Uterus (tissue), 2 donors: ENCODE data around the gene COL15A1.

Experiments
- POLR2A ChIP-seq, 2 donors: fragments of 450-650 bp; IDR thresholded peaks; one replicate each; pipeline ENCODE4 v1.6.1; 2016; ENCODE audit warnings: antibody characterized with exemption in 2 of 2, mild to moderate bottlenecking in 1 of 2, moderate library complexity in 1 of 2
- TF ChIP-seq, protein P1 (sequence below), 4 experiments: fragments of 200-600 bp in 2 of 4; fragments of 450-650 bp in 2 of 4; sonication (generic) in 2 of 4; IDR thresholded peaks; one replicate each; pipeline ENCODE4 v1.5.1; 2016 to 2019; ENCODE audit warnings: antibody characterized with exemption in 4 of 4, mild to moderate bottlenecking in 2 of 4, moderate library complexity in 1 of 4

DNA sequence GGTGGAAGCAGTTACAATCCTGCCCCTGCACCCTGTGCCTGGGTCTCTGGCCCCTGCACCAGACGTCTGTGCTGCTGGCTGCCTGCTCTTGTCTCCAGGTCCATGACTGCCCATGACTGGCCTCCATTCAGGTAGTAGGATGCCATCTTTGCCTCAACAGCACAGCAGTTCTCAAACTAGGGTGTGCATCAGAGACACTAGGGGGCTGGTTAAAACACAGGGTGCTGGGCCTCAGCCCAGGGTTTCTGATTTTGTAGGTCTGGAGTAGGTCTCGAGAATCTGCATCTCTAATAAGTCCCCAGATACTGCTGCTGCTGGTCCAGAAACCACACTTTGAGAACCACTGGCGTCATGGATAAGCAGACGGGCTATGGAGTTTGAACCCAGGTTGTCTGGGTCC is 24.0 kb downstream of the COL15A1 start:
- TF ChIP-seq POLR2A (IDR thresholded peaks at IDR 0.05): no peak
- TF ChIP-seq, protein P1, sequence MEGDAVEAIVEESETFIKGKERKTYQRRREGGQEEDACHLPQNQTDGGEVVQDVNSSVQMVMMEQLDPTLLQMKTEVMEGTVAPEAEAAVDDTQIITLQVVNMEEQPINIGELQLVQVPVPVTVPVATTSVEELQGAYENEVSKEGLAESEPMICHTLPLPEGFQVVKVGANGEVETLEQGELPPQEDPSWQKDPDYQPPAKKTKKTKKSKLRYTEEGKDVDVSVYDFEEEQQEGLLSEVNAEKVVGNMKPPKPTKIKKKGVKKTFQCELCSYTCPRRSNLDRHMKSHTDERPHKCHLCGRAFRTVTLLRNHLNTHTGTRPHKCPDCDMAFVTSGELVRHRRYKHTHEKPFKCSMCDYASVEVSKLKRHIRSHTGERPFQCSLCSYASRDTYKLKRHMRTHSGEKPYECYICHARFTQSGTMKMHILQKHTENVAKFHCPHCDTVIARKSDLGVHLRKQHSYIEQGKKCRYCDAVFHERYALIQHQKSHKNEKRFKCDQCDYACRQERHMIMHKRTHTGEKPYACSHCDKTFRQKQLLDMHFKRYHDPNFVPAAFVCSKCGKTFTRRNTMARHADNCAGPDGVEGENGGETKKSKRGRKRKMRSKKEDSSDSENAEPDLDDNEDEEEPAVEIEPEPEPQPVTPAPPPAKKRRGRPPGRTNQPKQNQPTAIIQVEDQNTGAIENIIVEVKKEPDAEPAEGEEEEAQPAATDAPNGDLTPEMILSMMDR (IDR thresholded peaks at IDR 0.05): no peak
